SH-SY5Y (cell line): ENCODE data around the gene ITIH1.

Experiments
- GATA2 ChIP-seq: IDR thresholded peaks from 2 replicates; pipeline ENCODE4 v1.6.1; 2011; ENCODE audit warnings: mild to moderate bottlenecking, low read depth, low read length
- GATA3 ChIP-seq: IDR thresholded peaks from 2 replicates; pipeline ENCODE4 v1.6.1; 2011; ENCODE audit warnings: low read depth, mild to moderate bottlenecking, low read length, moderate library complexity

- TF ChIP-seq GATA3 (no peak), GATA2 (no peak)
Measured at GRCh38 chr3:52805270-52806039, 28.1 kb downstream of the ITIH1 start.
